Bronchial epithelial cell (primary cell): ENCODE data around the gene GNG2. TPM values are rescaled to one million over a fixed set of nuclear protein-coding genes. Genes with fewer than 3 reads are reported as not detected.

Source experiments
- DNase-seq: peaks from one replicate; pipeline ENCODE4 v3.0.0-alpha.2; 2010; ENCODE audit warnings: low read depth
- FAIRE-seq: peaks from 2 replicates; lab custom pipeline; 2011; peaks lifted over from hg19 to GRCh38; lab: Jason Lieb, UNC
- H3K27me3 ChIP-seq: 2 replicates; pipeline ENCODE4 v1.5.1; 2011; ENCODE audit warnings: low read length; ENCODE audit not compliant: control insufficient read depth, insufficient read depth
- H3K36me3 ChIP-seq: 2 replicates; pipeline ENCODE4 v1.5.1; 2011; ENCODE audit warnings: low read length; ENCODE audit not compliant: control insufficient read depth, insufficient read depth
- H3K4me3 ChIP-seq: 2 replicates; pipeline ENCODE4 v1.5.1; 2011; ENCODE audit warnings: mild to moderate bottlenecking, low read depth, low read length, control low read depth
- CTCF ChIP-seq: IDR thresholded peaks from 2 replicates; pipeline ENCODE4 v1.5.1; 2011; ENCODE audit warnings: mild to moderate bottlenecking, moderate library complexity, low read length, control low read depth, inconsistent platforms; ENCODE audit not compliant: insufficient read depth, severe bottlenecking
- total RNA-seq: library from RNA; depleted of rRNA; stranded (reverse); fragments of >200 nt; gene quantifications from 2 replicates; pipeline ENCODE4 v1.2.1, GENCODE V29; 2014

GNG2 gene
- total RNA-seq, 1 donor from 2014 or later, result not detected

DNA sequence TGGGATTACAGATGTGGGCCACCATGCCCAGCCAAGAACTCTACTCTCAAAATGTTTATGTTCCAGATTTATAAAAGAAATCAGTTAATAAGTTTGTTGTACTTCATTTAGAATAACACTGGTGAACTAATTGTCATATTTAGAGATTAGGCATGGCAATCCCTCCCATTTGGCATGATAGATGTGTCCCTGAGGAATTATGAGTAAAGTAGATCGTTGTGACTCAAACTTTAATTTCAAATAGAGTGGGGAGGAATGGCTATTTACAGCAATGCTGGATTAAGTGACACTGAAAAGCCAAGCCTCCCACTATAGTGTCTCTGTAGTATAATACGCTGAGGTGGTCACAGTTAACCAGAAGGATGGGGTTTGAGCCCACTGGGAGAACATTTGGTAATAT is 89.6 kb downstream of the GNG2 start:
- no peak overlapping the region for H3K4me3 ChIP-seq
- H3K27me3 ChIP-seq, result no peaks in the 10 kb centered on the region
- no peak for DNase-seq
- no peaks in the 10 kb centered on the region for H3K36me3 ChIP-seq
- TF ChIP-seq CTCF, result no peak
- no peak for FAIRE-seq

DNA sequence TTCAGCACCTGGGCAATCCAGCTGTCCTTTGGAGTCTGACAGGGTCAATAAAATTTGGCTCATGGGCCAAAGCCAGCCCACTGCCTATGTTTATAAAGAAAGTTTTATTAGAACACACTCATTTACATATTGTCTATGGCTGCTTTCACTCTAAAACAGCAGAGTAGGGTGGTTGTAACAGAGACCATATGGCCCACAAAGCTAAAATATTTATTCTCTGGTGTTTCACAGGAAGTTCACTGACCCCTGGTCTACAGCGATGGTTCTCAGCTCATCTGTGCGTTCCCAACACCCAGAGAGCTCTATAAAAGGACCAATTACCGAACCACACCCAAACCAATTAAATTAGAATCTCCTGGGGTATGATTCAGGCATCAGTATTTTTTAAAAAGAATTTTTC is 91.2 kb downstream of the GNG2 start:
- Histone ChIP-seq H3K4me3 (no peak overlapping the region), H3K27me3 (no peaks in the 10 kb centered on the region), H3K36me3 (no peaks in the 10 kb centered on the region)
- FAIRE-seq (no peak), DNase-seq (no peak)
- no peak for TF ChIP-seq CTCF

DNA sequence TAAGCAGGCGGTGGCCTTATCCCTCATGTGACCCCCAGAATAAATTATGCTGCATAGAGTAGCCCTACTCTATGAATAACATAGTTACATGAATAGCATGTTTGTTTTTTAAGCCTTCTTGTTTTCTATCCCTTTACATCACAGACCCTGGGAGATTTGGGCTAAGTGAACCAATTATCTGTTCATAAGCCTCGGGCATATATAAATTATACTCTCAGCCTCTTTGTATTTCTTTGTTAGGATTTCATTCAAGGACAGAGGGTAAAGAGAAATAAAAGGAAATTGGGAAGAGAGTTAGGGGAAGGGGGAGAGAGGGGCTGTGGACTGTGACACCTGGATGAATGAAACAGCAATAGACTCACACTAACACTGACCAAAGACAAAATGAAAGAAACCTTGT is 93.6 kb downstream of the GNG2 start:
- Histone ChIP-seq H3K4me3 (no peak overlapping the region), H3K27me3 (peaks cover 1% of the 10 kb centered on the region), H3K36me3 (no peaks in the 10 kb centered on the region)
- DNase-seq (no peak), FAIRE-seq (no peak)
- TF ChIP-seq CTCF, result no peak

DNA sequence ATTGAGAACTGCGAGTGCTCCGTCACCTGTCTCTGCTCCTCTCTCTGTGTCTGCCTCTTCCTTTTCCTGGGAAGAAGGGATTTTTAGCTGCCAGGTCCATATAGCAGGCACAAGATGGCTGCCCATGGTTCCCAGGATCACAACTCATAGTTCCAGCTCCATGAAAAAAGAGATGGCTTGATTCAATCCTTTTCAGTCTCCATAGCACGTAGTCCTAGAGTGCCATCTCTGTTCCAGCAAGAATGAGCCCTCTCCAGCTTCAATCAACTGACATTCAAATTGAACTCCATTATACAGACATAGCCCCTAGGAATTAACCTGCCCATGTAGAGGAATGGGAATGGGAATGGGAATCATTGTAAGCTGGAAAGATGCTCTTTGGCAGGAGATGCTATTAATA is 94.2 kb downstream of the GNG2 start:
- H3K36me3 ChIP-seq, result no peaks in the 10 kb centered on the region
- FAIRE-seq, result no peak

GRCh38 chr14:51957950-51958349 is 97.5 kb downstream of the GNG2 start:
- H3K36me3 ChIP-seq, result no peaks in the 10 kb centered on the region
- no peak overlapping the region for H3K4me3 ChIP-seq
- DNase-seq (no peak), FAIRE-seq (no peak)
- H3K27me3 ChIP-seq, result peaks cover 1% of the 10 kb centered on the region
- no peak for TF ChIP-seq CTCF

More for the DNA sequence above, 94.2 kb downstream of the GNG2 start:
- no peak for DNase-seq
- Histone ChIP-seq H3K4me3 (no peak overlapping the region), H3K27me3 (peaks cover 1% of the 10 kb centered on the region)
- no peak for TF ChIP-seq CTCF

DNA sequence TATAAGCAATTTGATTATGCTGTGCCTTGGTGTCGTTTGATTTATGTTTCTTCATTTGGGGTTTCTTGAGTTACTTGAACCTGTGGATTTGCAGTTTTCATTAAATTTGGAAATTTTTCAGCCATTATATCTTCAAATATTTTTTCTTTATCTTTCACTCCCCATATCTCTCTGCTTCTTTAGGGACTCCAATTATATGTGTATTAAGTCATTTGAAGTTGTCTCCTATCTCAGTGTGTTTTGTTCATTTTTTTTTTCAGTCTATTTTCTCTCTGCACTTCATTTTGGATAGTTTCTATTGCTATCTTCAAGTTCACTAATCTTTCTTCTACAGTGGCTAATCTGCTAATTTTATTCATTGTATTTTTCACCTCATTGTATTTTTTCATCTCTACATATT is 99.5 kb downstream of the GNG2 start:
- Histone ChIP-seq H3K36me3 (no peaks in the 10 kb centered on the region), H3K4me3 (no peak overlapping the region), H3K27me3 (peaks cover 1% of the 10 kb centered on the region)
- FAIRE-seq (no peak), DNase-seq (no peak)
- TF ChIP-seq CTCF, result no peak
